ENCODE results near the gene SFMBT2.
"Not testable (repeated sequence)": the region's sequence is repeated elsewhere in the genome, so short reads cannot be mapped to it uniquely, and the experiment has no call there.

SFMBT2 gene

GRCh38 chr10:7400068-7400715 lies 10.6 kb downstream of the SFMBT2 start:
- DNase-seq, result no peak

DNA sequence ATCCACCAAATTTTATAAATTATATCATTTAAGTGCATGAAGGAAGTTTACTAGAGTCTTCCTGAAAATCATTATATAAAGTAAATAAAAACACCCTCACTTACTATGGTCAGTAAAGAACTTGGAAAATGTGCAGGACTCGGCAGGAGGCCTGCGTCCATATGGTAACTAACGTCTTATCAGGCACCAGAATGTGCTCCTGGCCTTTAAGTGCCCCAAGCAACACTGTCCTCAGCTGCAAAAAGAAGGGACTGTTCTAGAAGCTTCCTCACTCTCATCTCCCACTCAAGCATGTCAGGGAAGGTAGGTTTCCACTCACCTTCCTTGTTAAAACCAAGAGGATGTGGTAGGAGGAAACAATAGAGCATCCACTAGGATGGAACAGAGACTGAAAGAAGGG lies 11.3 kb downstream of the SFMBT2 start:
- DNase-seq, result no peak

DNA sequence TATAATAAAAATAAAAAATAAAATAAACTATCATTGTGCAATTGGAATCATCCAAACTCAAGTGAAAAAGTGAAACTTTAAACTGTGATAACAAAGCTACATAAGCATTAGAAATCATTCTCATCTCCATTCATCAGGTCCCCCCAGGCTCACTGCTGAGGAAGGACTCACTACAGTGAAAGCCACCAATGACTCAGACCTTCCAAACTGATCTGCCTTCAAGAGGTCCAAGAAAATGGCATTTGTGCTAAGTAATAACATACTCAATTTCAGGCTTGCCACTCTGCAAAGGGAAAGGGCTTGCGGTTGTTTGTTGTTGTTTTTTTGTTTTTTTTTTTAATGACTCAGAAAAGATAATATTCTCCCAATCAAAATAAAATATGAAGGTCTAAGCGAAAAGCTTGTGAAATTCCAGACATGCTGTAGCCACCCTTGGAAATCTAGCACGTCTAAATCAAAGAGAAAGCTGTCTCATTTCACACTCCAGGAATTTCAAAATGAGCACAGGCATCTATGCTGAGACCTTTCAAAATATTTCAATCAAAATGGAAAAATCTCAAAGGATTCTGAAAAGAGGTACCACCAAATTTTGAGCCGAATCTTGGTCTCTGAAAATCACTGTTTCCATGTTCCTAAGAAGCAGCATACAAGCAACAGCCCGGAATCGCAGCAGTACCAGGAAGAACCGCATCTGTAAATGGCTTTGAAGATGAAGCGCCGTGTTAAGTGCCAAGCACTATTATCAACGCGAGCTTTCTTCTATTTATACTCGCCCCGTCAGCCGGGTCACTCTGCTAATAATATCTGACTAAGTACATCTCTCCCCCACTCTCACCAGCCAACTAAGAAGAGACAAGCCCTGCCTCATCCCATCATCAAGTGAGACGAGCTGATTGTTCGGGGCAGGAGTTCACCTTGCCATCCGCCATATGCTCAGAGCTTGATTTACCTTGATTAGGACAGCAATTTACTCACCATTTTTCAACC lies 13.5 kb downstream of the SFMBT2 start:
- peak; percentile 40 for DNase-seq

GRCh38 chr10:7392301-7392700 lies 18.5 kb downstream of the SFMBT2 start:
- DNase-seq, result not testable (repeated sequence)

GRCh38 chr10:7391748-7392147 lies 19.1 kb downstream of the SFMBT2 start:
- no peak for DNase-seq

DNA sequence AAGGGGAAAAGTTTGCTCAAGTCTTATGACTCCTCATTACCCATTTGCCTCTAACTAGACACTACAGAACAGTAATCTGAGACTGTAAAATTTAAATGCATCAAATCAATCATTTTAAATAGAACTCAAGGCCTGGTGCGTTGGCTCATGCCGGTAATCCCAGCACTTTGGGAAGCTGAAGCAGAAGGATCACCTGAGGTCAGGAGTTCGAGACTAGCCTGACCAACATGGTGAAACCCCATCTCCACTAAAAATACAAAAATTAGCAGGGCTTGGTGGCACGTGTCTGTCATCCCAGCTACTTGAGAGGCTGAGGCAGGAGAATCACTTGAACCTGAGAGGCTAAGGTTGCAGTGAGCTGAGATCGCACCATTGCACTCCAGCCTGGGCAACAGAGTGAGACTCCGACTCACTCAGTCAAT lies 20.1 kb downstream of the SFMBT2 start:
- not testable (repeated sequence) for DNase-seq

- DNase-seq, result peak; percentile 26
These were observed 21.0 kb downstream of the SFMBT2 start for GRCh38 chr10:7389844-7390243.

- DNase-seq, result peak; percentile 24
These were observed 21.5 kb downstream of the SFMBT2 start for GRCh38 chr10:7389346-7389745.

- no peak for DNase-seq
These were observed 22.2 kb downstream of the SFMBT2 start for GRCh38 chr10:7388602-7389001.

DNA sequence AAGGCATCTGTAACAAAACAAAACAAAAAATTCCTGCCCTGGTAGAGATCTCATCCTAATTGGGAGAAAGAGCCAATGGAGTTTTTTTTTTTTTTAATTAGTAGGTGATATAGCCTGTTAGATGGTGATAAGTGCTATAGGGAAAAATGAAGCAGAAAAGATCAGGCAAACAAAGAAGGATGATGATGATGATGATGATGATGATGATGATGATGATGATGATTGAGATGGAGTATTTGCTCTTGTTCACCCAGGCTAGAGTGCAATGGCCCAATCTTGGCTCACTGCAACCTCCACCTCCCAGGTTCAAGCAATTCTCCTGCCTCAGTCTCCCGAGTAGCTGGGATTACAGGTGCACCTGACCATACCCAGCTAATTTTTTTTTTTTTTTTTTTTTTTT lies 22.7 kb downstream of the SFMBT2 start:
- not testable (repeated sequence) for DNase-seq

DNA sequence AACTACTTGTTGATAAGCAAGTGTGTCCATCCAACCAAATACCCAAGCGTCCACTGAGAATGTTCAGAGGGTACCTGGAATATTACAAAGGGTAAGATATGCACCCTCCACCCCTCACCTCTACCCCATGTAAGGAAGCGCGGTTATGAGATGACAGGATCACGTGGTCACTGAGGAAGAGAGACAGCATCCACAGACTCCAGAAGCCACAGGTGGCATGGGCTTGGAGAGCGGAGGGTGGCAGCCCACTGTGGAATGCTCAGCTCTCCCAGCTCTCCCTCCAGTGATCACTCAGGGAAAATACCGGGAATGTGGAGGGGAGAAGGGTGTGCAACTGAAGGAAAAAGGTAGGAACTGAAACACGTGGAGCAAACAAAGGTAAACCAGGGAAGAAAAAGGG lies 25.7 kb downstream of the SFMBT2 start:
- DNase-seq, result no peak

DNA sequence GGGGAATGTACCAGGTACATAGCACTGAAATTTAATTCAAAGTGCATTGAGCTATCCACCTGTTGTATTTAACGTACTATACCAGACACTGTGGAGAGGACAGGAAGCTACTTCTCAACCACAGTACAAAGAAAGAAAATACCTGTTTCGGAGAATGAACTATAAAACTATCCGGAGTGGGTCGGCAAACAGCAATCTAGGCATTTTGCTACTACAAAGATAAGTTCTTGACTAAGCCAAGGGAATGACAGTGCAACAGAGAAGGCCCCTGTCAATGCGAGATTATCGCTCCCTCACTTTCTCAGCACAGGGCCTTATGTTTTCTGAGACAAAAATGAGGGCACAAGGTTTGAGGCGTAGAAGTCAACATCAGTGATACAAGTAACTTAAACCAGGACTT lies 27.4 kb downstream of the SFMBT2 start:
- peak; percentile 14 for DNase-seq

DNA sequence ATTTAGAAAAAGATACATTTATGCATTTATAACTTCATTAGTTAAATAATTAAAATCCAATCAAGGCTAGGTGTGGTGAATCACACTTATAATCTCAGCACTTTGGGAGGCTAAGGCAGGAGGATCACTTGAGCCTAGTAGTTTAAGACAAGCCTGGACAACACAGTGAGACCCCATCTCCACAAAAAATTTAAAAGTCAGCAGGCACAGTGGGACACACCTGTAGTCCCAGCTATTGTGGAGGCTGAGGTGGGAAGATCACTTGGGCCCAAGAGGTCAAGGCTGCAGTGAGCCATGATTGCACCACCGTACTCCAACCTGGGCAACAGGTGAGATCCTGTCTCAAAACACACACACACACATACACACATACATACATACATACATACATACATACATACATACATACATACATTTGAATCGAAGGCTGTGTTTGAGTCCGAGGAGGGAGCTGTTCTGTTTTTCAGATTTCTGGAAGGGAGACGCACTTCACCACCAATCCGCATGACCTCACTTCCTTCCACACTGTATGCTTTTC lies 30.1 kb downstream of the SFMBT2 start:
- DNase-seq, result no peak

- no peak for DNase-seq
These were observed 32.0 kb downstream of the SFMBT2 start for GRCh38 chr10:7378602-7379403.

DNA sequence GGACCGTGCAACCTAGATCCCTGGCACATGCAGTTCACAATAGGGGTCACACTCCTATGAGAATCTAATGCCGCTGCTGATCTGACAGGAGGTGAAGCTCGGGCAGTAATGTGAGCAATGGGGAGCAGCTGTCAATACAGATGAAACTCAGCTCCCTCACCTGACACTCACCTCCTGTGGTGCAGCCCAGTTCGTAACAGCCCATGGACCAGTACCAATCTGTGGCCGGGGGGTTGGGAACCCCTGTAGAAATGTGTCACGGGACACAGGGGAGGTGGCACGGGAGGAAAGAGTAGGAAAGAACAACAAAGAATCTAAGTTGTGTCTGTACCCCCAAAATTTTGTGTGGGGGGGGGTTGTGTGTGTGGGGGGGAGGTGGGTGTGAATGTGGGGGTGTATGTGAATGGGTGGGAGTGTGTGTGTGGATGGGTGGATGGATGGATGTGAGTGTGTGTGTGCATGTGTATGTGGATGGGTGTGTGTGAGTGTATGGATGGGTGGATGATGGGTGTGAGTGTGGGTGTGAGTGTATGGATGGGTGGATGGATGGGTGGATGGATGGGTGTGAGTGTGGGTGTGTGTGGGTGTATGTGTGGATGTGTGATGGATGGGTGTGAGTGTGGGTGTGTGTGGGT lies 33.1 kb downstream of the SFMBT2 start:
- DNase-seq, result no peak

- DNase-seq, result no peak
These were observed 36.0 kb downstream of the SFMBT2 start for GRCh38 chr10:7374795-7375194.

GRCh38 chr10:7373039-7373438 lies 37.8 kb downstream of the SFMBT2 start:
- no peak for DNase-seq

DNA sequence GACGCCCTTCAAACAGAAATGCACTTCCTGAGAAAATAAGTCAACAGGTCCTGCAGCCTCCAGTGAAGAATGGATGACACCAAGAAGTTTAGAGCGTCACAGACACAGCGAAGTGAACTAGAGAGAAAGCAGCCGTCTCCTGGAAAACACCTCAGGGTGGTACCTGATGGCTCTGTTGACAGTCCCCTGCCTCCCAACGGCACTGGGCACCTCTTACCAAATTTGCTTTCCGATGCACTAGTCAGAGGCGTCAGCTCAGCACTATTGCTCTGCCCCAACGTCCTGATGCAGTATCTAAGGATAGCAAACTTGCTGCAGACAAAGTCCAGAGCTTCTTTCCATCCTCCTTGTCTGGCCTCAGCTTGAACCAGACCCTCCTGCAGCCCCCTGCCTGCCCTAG lies 38.3 kb downstream of the SFMBT2 start:
- no peak for DNase-seq

GRCh38 chr10:7370511-7370910 lies 40.3 kb downstream of the SFMBT2 start:
- no peak for DNase-seq

- DNase-seq, result no peak
These were observed 45.6 kb downstream of the SFMBT2 start for GRCh38 chr10:7365027-7365745.

- DNase-seq, result no peak
These were observed 46.4 kb downstream of the SFMBT2 start for GRCh38 chr10:7364474-7364873.

- no peak for DNase-seq
These were observed 47.1 kb downstream of the SFMBT2 start for GRCh38 chr10:7363700-7364099.

Data from hematopoietic multipotent progenitor cell treated with erythropoietin and hydrocortisone succinate and interleukin-3 and kit ligand, for 4 days (in vitro differentiated cells).